A549 treated with Mapracorat at 1 μM for 4 hours (cell line): ENCODE data around the gene ABTB2. TPM values are rescaled to one million over a fixed set of nuclear protein-coding genes. Genes with fewer than 3 reads are reported as not detected.

Source experiments
- total RNA-seq: library from RNA; stranded (reverse); fragments of 200-300 nt; extraction: Qiagen RNA extraction; gene quantifications from 5 replicates; pipeline ENCODE4 v1.2.3, GENCODE V29; 2022

Gene ABTB2
- 28.4 to 45.9 TPM (median 38.6 TPM) in 5 replicates for total RNA-seq

GRCh38 chr11:34357701-34358257 is at the start of gene ABTB2:
Gene ABTB2 (minus strand): TSS chr11:34358010.

GRCh38 chr11:34105079-34105956 is 252.5 kb downstream of the ABTB2 start, which contains the start of gene NAT10:
Gene NAT10 (plus strand): TSS chr11:34105629. CDS start chr11:34108226, 2,597 bp downstream.

Other genes with a start within 250 kb of the ABTB2 start
- gene CAT, start 80.9 kb upstream of the ABTB2 start, total RNA-seq: 32.8 to 39.2 TPM (median 38.9 TPM) in 5 replicates
- not detected in 5 replicates for gene ELF5, start 155.8 kb upstream of the ABTB2 start, total RNA-seq